ENCODE results near the gene GOLGA2. TPM values are rescaled to one million over a fixed set of nuclear protein-coding genes. Genes with fewer than 3 reads are reported as not detected.

The GOLGA2 gene
- total and polyA plus RNA-seq, 4 experiments from 2014 or later = 1.4 to 82.4 (median 43.4) TPM

- Histone ChIP-seq H3K4me1 (ENCODE audit: insufficient read depth, low read length) (no peaks in the 10 kb centered on the region), H3K27ac (ENCODE audit: low read depth, low read length) (no peak overlapping the region), H3K36me3 (ENCODE audit: insufficient read depth, low read length) (peaks cover 10% of the 10 kb centered on the region), H3K4me3 (ENCODE audit: low read length in 2 of 2) (no peak overlapping the region), H3K27me3 (ENCODE audit: insufficient read depth, low read length) (no peaks in the 10 kb centered on the region), H3K9me3 (ENCODE audit: control insufficient read depth in 1 of 2, low read length in 2 of 2) (no peaks in the 10 kb centered on the region)
- peaks cover 11 to 13% of the 10 kb centered on the region in 2 donors for H3K36me3 Mint-ChIP-seq
- intact Hi-C loops (cut with micrococcal nuclease) = no loop called here
- ChIA-PET POLR2A (ENCODE audit: partially characterized antibody) (no interaction called here), CTCF (ENCODE audit: partially characterized antibody) (interaction anchor here (1.3 kb wide), 2 partner anchors 10 to 36 kb away, joined by 3 to 4 read pairs; no protein-coding TSS in a partner anchor)
- peak overlapping the region in 2 of 7 donors; percentile 11 to 29 for H3K27ac Mint-ChIP-seq
- H3K4me1 Mint-ChIP-seq = peaks cover 0 to 1% (median 0%) of the 10 kb centered on the region in 4 donors
- no peaks in the 10 kb centered on the region for H3K9me3 Mint-ChIP-seq
- no peaks in the 10 kb centered on the region for H3K27me3 Mint-ChIP-seq
- no peak for DNase-seq
- H3K4me3 Mint-ChIP-seq = no peak overlapping the region
These were observed 29.1 kb upstream of the GOLGA2 start for GRCh38 chr9:128304971-128305288.

DNA sequence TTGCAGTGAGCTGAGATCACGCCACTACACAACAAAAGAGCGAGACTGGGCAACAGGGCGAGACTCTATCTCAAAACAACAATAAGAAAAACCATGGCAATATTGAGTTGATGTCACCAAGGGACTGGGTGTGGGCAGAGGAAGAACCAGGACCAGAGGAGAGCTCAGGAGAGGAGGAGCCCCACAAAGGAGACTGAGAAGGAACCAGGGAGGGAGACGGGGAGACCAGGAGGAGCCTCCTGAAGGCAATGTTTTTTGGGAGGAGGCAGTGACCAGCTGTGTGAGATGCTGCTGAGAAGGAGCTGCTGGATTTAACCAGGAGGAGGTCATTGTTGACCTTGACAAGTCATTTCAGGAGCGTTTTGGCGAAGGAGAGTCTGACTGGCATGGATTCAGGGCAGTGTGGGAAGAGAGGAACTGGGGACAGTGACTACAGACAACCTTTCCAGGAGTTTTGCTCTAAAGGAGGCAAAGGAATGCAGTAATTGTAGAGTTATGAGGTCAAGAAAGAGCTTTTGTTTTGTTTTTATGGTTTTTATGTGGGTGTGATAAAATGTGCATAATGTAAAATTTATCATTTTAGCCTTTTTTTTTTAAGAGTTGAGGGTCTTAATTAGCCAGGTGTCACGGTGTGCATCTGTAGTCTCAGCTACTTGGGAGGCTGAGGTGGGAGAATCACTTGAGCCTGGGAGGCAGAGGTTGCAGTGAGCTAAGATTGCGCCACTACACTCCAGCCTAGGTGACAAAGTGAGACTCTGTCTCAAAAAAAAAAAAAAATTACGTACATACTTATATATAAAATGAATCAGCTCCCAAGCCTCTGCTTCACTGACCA is 28.5 kb upstream of the GOLGA2 start:
- Mint-ChIP-seq H3K27ac (peak overlapping the region in 6 of 7 donors; percentile 13 to 76 (median 52)), H3K27me3 (no peaks in the 10 kb centered on the region), H3K4me1 (peaks cover 0 to 1% (median 0%) of the 10 kb centered on the region in 4 donors), H3K9me3 (no peaks in the 10 kb centered on the region), H3K36me3 (peaks cover 6 to 7% of the 10 kb centered on the region in 2 donors), H3K4me3 (peak overlapping the region in 1 of 8 donors; percentile 12)
- CTCF ChIA-PET (ENCODE audit: partially characterized antibody) = interaction anchor here (1.0 to 1.3 kb wide), 3 partner anchors 9 to 58 kb away, joined by 3 to 4 read pairs (median 4); no protein-coding TSS in a partner anchor
- Histone ChIP-seq H3K9me3 (ENCODE audit: control insufficient read depth in 1 of 2, low read length in 2 of 2) (no peaks in the 10 kb centered on the region), H3K4me1 (ENCODE audit: insufficient read depth, low read length) (no peaks in the 10 kb centered on the region), H3K27me3 (ENCODE audit: insufficient read depth, low read length) (no peaks in the 10 kb centered on the region), H3K4me3 (ENCODE audit: low read length in 2 of 2) (no peak overlapping the region), H3K36me3 (ENCODE audit: insufficient read depth, low read length) (peaks cover 4% of the 10 kb centered on the region), H3K27ac (ENCODE audit: low read depth, low read length) (no peak overlapping the region)
- intact Hi-C loops (cut with micrococcal nuclease) = no loop called here
- POLR2A ChIA-PET (ENCODE audit: partially characterized antibody) = no interaction called here
- no peak for DNase-seq

GRCh38 chr9:128298535-128299482 is 23.0 kb upstream of the GOLGA2 start:
- intact Hi-C loops (cut with micrococcal nuclease) = no loop called here
- H3K9me3 Mint-ChIP-seq = no peaks in the 10 kb centered on the region
- no peaks in the 10 kb centered on the region for H3K9me3 ChIP-seq (ENCODE audit: control insufficient read depth in 1 of 2, low read length in 2 of 2)
- no peaks in the 10 kb centered on the region for H3K27me3 Mint-ChIP-seq
- no peaks in the 10 kb centered on the region for H3K4me1 ChIP-seq (ENCODE audit: insufficient read depth, low read length)
- H3K27me3 ChIP-seq (ENCODE audit: insufficient read depth, low read length) = no peaks in the 10 kb centered on the region
- CTCF ChIA-PET (ENCODE audit: partially characterized antibody) = interaction anchor here (0.6 to 2.8 kb wide), 2 partner anchors 40 to 43 kb away, joined by 3 to 7 read pairs; no protein-coding TSS in a partner anchor
- no peak overlapping the region for H3K4me3 Mint-ChIP-seq
- no peak for DNase-seq
- H3K4me1 Mint-ChIP-seq = peaks cover 2 to 5% (median 4%) of the 10 kb centered on the region in 4 donors
- POLR2A ChIA-PET (ENCODE audit: partially characterized antibody) = no interaction called here
- H3K27ac ChIP-seq (ENCODE audit: low read depth, low read length) = no peak overlapping the region
- no peaks in the 10 kb centered on the region for H3K36me3 ChIP-seq (ENCODE audit: insufficient read depth, low read length)
- H3K36me3 Mint-ChIP-seq = peaks cover 0 to 2% of the 10 kb centered on the region in 2 donors
- H3K27ac Mint-ChIP-seq = peak overlapping the region in 1 of 7 donors; percentile 48
- no peak overlapping the region for H3K4me3 ChIP-seq (ENCODE audit: low read length in 2 of 2)

DNA sequence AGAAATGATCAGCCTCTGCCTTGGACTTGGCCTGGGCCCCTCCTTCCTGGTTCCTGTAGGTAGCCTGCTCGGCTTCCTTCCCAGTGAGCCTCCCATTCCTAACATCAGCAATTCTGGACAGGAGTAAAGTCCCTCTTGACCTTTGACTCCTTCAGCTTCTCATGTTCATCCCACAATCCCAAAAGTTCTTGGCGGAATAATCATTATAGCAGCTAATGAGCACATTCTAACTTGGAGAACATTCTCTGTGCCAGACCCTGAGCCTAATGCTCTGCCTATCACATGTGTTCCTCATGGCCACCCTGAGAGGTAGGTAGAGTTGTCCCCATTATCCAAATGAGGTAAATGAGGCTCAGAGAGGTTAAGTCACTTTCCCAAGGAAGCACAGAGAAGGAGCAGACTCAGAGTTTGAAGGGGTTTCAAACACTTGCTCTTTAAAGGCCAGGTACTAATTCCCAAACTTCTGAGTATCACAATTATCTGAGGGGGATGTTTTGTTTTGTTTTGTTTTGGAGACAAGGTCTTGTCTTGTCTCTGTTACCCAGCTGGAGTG is 21.5 kb upstream of the GOLGA2 start:
- DNase-seq = no peak
- no peaks in the 10 kb centered on the region for H3K27me3 Mint-ChIP-seq
- peaks cover 2 to 5% (median 4%) of the 10 kb centered on the region in 4 donors for H3K4me1 Mint-ChIP-seq
- Histone ChIP-seq H3K27ac (ENCODE audit: low read depth, low read length) (no peak overlapping the region), H3K27me3 (ENCODE audit: insufficient read depth, low read length) (no peaks in the 10 kb centered on the region), H3K36me3 (ENCODE audit: insufficient read depth, low read length) (no peaks in the 10 kb centered on the region), H3K4me1 (ENCODE audit: insufficient read depth, low read length) (no peaks in the 10 kb centered on the region), H3K4me3 (ENCODE audit: low read length in 2 of 2) (no peak overlapping the region), H3K9me3 (ENCODE audit: control insufficient read depth in 1 of 2, low read length in 2 of 2) (no peaks in the 10 kb centered on the region)
- peaks cover 0 to 2% of the 10 kb centered on the region in 2 donors for H3K36me3 Mint-ChIP-seq
- ChIA-PET CTCF (ENCODE audit: partially characterized antibody) (interaction anchor here (0.9 to 1.9 kb wide), 4 partner anchors 44 to 123 kb away, joined by 3 to 7 read pairs (median 4); no protein-coding TSS in a partner anchor), POLR2A (ENCODE audit: partially characterized antibody) (interaction anchor here (0.7 kb wide), 1 partner anchor 74 kb away, joined by 3 read pairs; the partner anchor contains the start of gene URM1)
- H3K4me3 Mint-ChIP-seq = no peak overlapping the region
- intact Hi-C loops (cut with micrococcal nuclease) = no loop called here
- H3K27ac Mint-ChIP-seq = no peak overlapping the region
- H3K9me3 Mint-ChIP-seq = no peaks in the 10 kb centered on the region

DNA sequence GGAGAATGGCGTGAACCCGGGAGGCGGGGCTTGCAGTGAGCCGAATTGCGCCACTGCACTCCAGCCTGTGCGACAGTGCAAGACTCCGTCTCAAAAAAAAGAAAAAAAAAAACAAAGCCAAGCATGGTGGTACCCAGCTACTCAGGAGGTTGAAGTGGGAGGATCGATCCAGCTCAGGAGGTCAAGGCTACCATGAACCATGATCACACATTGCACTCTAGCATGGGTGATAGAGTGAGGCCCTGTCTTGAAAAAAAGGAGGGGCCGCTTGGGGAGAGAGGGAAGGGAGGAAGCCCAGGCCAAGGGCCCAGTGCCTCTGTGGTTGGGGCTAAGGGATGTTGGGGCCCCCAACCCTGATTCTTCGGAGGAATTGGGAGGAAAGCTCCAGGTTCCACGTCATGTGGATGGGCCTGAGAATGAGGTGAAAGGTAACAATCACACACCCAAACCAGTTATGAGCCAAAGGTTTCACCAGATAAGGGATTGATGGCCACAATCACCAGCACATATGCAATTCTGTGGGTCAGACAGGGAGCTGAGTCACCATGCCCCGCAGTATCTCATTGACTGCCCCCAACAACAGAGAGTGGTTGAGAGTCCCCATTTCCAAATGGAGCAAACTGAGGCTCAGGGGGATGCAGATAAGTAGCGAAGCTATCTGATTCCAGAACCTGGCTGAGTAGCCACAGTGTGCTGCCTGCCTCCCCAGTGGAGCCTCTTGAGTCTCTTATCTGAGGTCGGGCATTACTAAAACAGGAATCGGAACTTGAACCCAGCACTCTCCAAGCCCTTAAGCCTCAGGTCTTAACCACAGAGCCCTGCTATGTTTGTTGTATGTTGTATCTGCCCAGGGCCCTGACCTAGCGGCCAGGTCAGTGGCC is 20.8 kb upstream of the GOLGA2 start:
- Mint-ChIP-seq H3K9me3 (no peaks in the 10 kb centered on the region), H3K4me3 (no peak overlapping the region), H3K4me1 (peaks cover 2 to 5% (median 4%) of the 10 kb centered on the region in 4 donors), H3K27ac (peak overlapping the region in 2 of 7 donors; percentile 18 to 48), H3K36me3 (peaks cover 0 to 2% of the 10 kb centered on the region in 2 donors), H3K27me3 (no peaks in the 10 kb centered on the region)
- Histone ChIP-seq H3K9me3 (ENCODE audit: control insufficient read depth in 1 of 2, low read length in 2 of 2) (no peaks in the 10 kb centered on the region), H3K4me3 (ENCODE audit: low read length in 2 of 2) (no peak overlapping the region), H3K4me1 (ENCODE audit: insufficient read depth, low read length) (no peaks in the 10 kb centered on the region), H3K27me3 (ENCODE audit: insufficient read depth, low read length) (no peaks in the 10 kb centered on the region), H3K27ac (ENCODE audit: low read depth, low read length) (no peak overlapping the region), H3K36me3 (ENCODE audit: insufficient read depth, low read length) (no peaks in the 10 kb centered on the region)
- CTCF ChIA-PET (ENCODE audit: partially characterized antibody) = interaction anchor here (0.7 to 1.9 kb wide), 9 partner anchors 9 to 123 kb away, joined by 3 to 7 read pairs (median 4); no protein-coding TSS in a partner anchor
- intact Hi-C loops (cut with micrococcal nuclease) = no loop called here
- no peak for DNase-seq
- POLR2A ChIA-PET (ENCODE audit: partially characterized antibody) = no interaction called here

DNA sequence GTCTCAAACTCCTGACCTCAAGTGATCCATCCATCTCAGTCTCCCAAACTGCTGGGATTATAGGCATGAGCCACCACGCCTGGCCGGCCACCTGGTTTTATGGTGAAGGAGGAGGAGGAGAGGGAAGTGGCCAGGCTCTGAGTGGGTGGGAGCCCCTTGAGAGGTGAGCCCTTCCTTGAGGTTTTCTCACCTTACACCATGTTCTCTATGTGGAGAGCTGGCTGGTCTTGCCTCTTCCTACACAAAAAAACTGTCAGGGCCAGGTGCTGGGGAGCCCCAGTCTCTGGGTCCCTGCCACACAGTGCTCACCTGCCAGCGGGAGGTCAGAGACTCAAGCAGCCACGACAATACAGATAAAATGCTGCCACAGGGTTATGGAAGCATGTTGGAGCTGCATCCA is 18.3 kb upstream of the GOLGA2 start:
- no peaks in the 10 kb centered on the region for H3K9me3 Mint-ChIP-seq
- no peaks in the 10 kb centered on the region for H3K36me3 ChIP-seq (ENCODE audit: insufficient read depth, low read length)
- H3K27ac ChIP-seq (ENCODE audit: low read depth, low read length) = no peak overlapping the region
- no peak overlapping the region for H3K27ac Mint-ChIP-seq
- intact Hi-C loops (cut with micrococcal nuclease) = no loop called here
- H3K4me1 ChIP-seq (ENCODE audit: insufficient read depth, low read length) = no peaks in the 10 kb centered on the region
- no peak for DNase-seq
- no peaks in the 10 kb centered on the region for H3K27me3 ChIP-seq (ENCODE audit: insufficient read depth, low read length)
- ChIA-PET CTCF (ENCODE audit: partially characterized antibody) (interaction anchor here (1.1 to 1.6 kb wide), 3 partner anchors 18 to 68 kb away, joined by 5 to 13 read pairs (median 6); partner anchors contain the start of genes GOLGA2 and SWI5), POLR2A (ENCODE audit: partially characterized antibody) (no interaction called here)
- H3K4me3 Mint-ChIP-seq = no peak overlapping the region
- H3K27me3 Mint-ChIP-seq = no peaks in the 10 kb centered on the region
- H3K4me1 Mint-ChIP-seq = peaks cover 2 to 5% (median 4%) of the 10 kb centered on the region in 4 donors
- peaks cover 0 to 3% of the 10 kb centered on the region in 2 donors for H3K36me3 Mint-ChIP-seq
- H3K9me3 ChIP-seq (ENCODE audit: control insufficient read depth in 1 of 2, low read length in 2 of 2) = no peaks in the 10 kb centered on the region
- H3K4me3 ChIP-seq (ENCODE audit: low read length in 2 of 2) = no peak overlapping the region

Measured in CD4-positive, alpha-beta memory T cell (primary cell).